HG02884 (cell line): ENCODE results near the gene MAML2.

ENCODE experiments used
- ATAC-seq: cut with Tn5 transposase; IDR thresholded peaks from one replicate; pipeline ENCODE4 v1.9.1; 2021; ENCODE audit warnings: mild to moderate bottlenecking, moderate library complexity; ENCODE audit not compliant: unreplicated experiment

Gene MAML2

GRCh38 chr11:96318850-96319249 is 24.1 kb downstream of the MAML2 start:
- ATAC-seq: no peak

GRCh38 chr11:96318399-96318798 is 24.6 kb downstream of the MAML2 start:
- no peak for ATAC-seq

GRCh38 chr11:96317985-96318384 is 25.0 kb downstream of the MAML2 start:
- no peak for ATAC-seq

- ATAC-seq: no peak
Measured at GRCh38 chr11:96317571-96317970, 25.4 kb downstream of the MAML2 start.

GRCh38 chr11:96316869-96317268 is 26.1 kb downstream of the MAML2 start:
- ATAC-seq: no peak

- no peak for ATAC-seq
Measured at GRCh38 chr11:96315476-96315875, 27.5 kb downstream of the MAML2 start.

- no peak for ATAC-seq
Measured at GRCh38 chr11:96314326-96315020, 28.5 kb downstream of the MAML2 start.

- ATAC-seq: no peak
Measured at GRCh38 chr11:96313163-96313562, 29.8 kb downstream of the MAML2 start.

- no peak for ATAC-seq
Measured at GRCh38 chr11:96311120-96311568, 31.9 kb downstream of the MAML2 start.

- ATAC-seq: no peak
Measured at GRCh38 chr11:96310236-96310635, 32.8 kb downstream of the MAML2 start.

GRCh38 chr11:96309643-96310017 is 33.4 kb downstream of the MAML2 start:
- ATAC-seq: no peak

GRCh38 chr11:96309016-96309642 is 33.9 kb downstream of the MAML2 start:
- no peak for ATAC-seq

- ATAC-seq: no peak
Measured at GRCh38 chr11:96307776-96308140, 35.2 kb downstream of the MAML2 start.

GRCh38 chr11:96306933-96307775 is 35.8 kb downstream of the MAML2 start:
- ATAC-seq: no peak

- ATAC-seq: no peak
Measured at GRCh38 chr11:96306600-96306932, 36.4 kb downstream of the MAML2 start.

- no peak for ATAC-seq
Measured at GRCh38 chr11:96306071-96306470, 36.9 kb downstream of the MAML2 start.

- ATAC-seq: no peak
Measured at GRCh38 chr11:96303980-96304379, 39.0 kb downstream of the MAML2 start.

- ATAC-seq: no peak
Measured at GRCh38 chr11:96303064-96303463, 39.9 kb downstream of the MAML2 start.

GRCh38 chr11:96301818-96302217 is 41.2 kb downstream of the MAML2 start:
- no peak for ATAC-seq

- ATAC-seq: no peak
Measured at GRCh38 chr11:96299155-96299888, 43.7 kb downstream of the MAML2 start.

- no peak for ATAC-seq
Measured at GRCh38 chr11:96295369-96295768, 47.6 kb downstream of the MAML2 start.
